Embryonic facial prominence (tissue), 1 donor: ENCODE results near the gene ARMC9.

ENCODE experiments used
- DNase-seq: peaks from one replicate; pipeline ENCODE4 v3.0.0-alpha.2; 2016; ENCODE audit errors: extremely low spot score

The ARMC9 gene

GRCh38 chr2:231201475-231201814, 3.0 kb downstream of the ARMC9 start:
- no peak for DNase-seq

GRCh38 chr2:231203087-231203486, 4.7 kb downstream of the ARMC9 start:
- no peak for DNase-seq

GRCh38 chr2:231204146-231204545, 5.7 kb downstream of the ARMC9 start:
- DNase-seq, result no peak

- no peak for DNase-seq
Observed at GRCh38 chr2:231204581-231204980, 6.2 kb downstream of the ARMC9 start.

- no peak for DNase-seq
Observed at GRCh38 chr2:231207734-231208133, 9.3 kb downstream of the ARMC9 start.

GRCh38 chr2:231210782-231211181, 12.4 kb downstream of the ARMC9 start:
- DNase-seq, result no peak

- no peak for DNase-seq
Observed at GRCh38 chr2:231211486-231211885, 13.1 kb downstream of the ARMC9 start.

- no peak for DNase-seq
Observed at GRCh38 chr2:231212329-231212845, 14.0 kb downstream of the ARMC9 start.

- DNase-seq, result no peak
Observed at GRCh38 chr2:231213931-231214642, 15.7 kb downstream of the ARMC9 start.

GRCh38 chr2:231218366-231218765, 19.9 kb downstream of the ARMC9 start:
- DNase-seq, result no peak

- no peak for DNase-seq
Observed at GRCh38 chr2:231219289-231219688, 20.9 kb downstream of the ARMC9 start.

- no peak for DNase-seq
Observed at GRCh38 chr2:231221761-231222160, 23.3 kb downstream of the ARMC9 start.

- DNase-seq, result no peak
Observed at GRCh38 chr2:231222318-231223000, 24.0 kb downstream of the ARMC9 start.

- DNase-seq, result no peak
Observed at GRCh38 chr2:231223001-231223375, 24.6 kb downstream of the ARMC9 start.

GRCh38 chr2:231223458-231223976, 25.1 kb downstream of the ARMC9 start:
- no peak for DNase-seq

- peak; percentile 47 for DNase-seq
Observed at GRCh38 chr2:231227310-231228162, 29.1 kb downstream of the ARMC9 start.

GRCh38 chr2:231228223-231228622, 29.8 kb downstream of the ARMC9 start:
- no peak for DNase-seq

GRCh38 chr2:231228974-231229529, 30.6 kb downstream of the ARMC9 start:
- DNase-seq, result no peak

GRCh38 chr2:231235217-231235616, 36.8 kb downstream of the ARMC9 start:
- DNase-seq, result no peak

GRCh38 chr2:231238689-231239088, 40.3 kb downstream of the ARMC9 start:
- DNase-seq, result no peak

- no peak for DNase-seq
Observed at GRCh38 chr2:231239751-231240150, 41.3 kb downstream of the ARMC9 start.
